COLO668 (cell line): Measurements from ENCODE around the gene FGF2.
A peak's percentile ranks its signal among the peaks of the same experiment; 100 is the strongest.
"Not testable (repeated sequence)": the region's sequence is repeated elsewhere in the genome, so short reads cannot be mapped to it uniquely, and the experiment has no call there.

ENCODE experiments used
- DNase-seq: peaks from one replicate; lab custom pipeline; 2025; ENCODE audit not compliant: unreplicated experiment; lab: John Stamatoyannopoulos, UW

The FGF2 gene

GRCh38 chr4:122812823-122813222, 13.8 kb upstream of the FGF2 start:
- not testable (repeated sequence) for DNase-seq

- DNase-seq = no peak
Observed at GRCh38 chr4:122814426-122814825, 12.2 kb upstream of the FGF2 start.

GRCh38 chr4:122815248-122815647, 11.4 kb upstream of the FGF2 start:
- DNase-seq = no peak

GRCh38 chr4:122816476-122816875, 10.2 kb upstream of the FGF2 start:
- DNase-seq = no peak

- DNase-seq = no peak
Observed at GRCh38 chr4:122819708-122820449, 6.8 kb upstream of the FGF2 start.

GRCh38 chr4:122821092-122821491, 5.5 kb upstream of the FGF2 start:
- no peak for DNase-seq

- no peak for DNase-seq
Observed at GRCh38 chr4:122822466-122822865, 4.2 kb upstream of the FGF2 start.

- no peak for DNase-seq
Observed at GRCh38 chr4:122823476-122823875, 3.2 kb upstream of the FGF2 start.

GRCh38 chr4:122824616-122825015, 2.0 kb upstream of the FGF2 start:
- no peak for DNase-seq

GRCh38 chr4:122826079-122826527, 528 bp upstream of the FGF2 start:
- DNase-seq = no peak

- DNase-seq = peak; percentile 52
Observed at GRCh38 chr4:122827258-122827878, 737 bp downstream of the FGF2 start.

GRCh38 chr4:122827879-122828601, 1.4 kb downstream of the FGF2 start:
- DNase-seq = peak; percentile 30

- DNase-seq = no peak
Observed at GRCh38 chr4:122830426-122831095, 3.9 kb downstream of the FGF2 start.

- no peak for DNase-seq
Observed at GRCh38 chr4:122831515-122832196, 5.0 kb downstream of the FGF2 start.

- DNase-seq = no peak
Observed at GRCh38 chr4:122832732-122833131, 6.1 kb downstream of the FGF2 start.

GRCh38 chr4:122833999-122834398, 7.4 kb downstream of the FGF2 start:
- DNase-seq = no peak

GRCh38 chr4:122836941-122837340, 10.3 kb downstream of the FGF2 start:
- DNase-seq = no peak

GRCh38 chr4:122838034-122838433, 11.4 kb downstream of the FGF2 start:
- DNase-seq = no peak

- DNase-seq = no peak
Observed at GRCh38 chr4:122842392-122842791, 15.8 kb downstream of the FGF2 start.

GRCh38 chr4:122842984-122843531, 16.4 kb downstream of the FGF2 start:
- no peak for DNase-seq

- not testable (repeated sequence) for DNase-seq
Observed at GRCh38 chr4:122844391-122844790, 17.8 kb downstream of the FGF2 start.
